Osteoblast (primary cell): ENCODE measurements around the gene RAET1L. TPM values are rescaled to one million over a fixed set of nuclear protein-coding genes. Genes with fewer than 3 reads are reported as not detected.
"Not testable (repeated sequence)": the region's sequence is repeated elsewhere in the genome, so short reads cannot be mapped to it uniquely, and the experiment has no call there.

Experiments
- DNase-seq: peaks from one replicate; pipeline ENCODE4 v3.0.0; 2011; ENCODE audit warnings: low spot score, mixed read lengths; ENCODE audit not compliant: insufficient read length; ENCODE audit errors: missing footprints
- H2AFZ ChIP-seq: 2 replicates; pipeline ENCODE4 v1.6.0; 2011; ENCODE audit warnings: mild to moderate bottlenecking, low read length
- H3K27ac ChIP-seq: 2 replicates; pipeline ENCODE4 v1.5.1; 2011; ENCODE audit warnings: mild to moderate bottlenecking, low read depth, low read length, moderate library complexity
- H3K27me3 ChIP-seq: 2 replicates; pipeline ENCODE4 v1.6.0; 2012; ENCODE audit warnings: mild to moderate bottlenecking, control low read depth, inconsistent platforms, low read length, moderate library complexity; ENCODE audit not compliant: insufficient read depth
- H3K36me3 ChIP-seq: 2 replicates; pipeline ENCODE4 v1.5.1; 2011; ENCODE audit warnings: mild to moderate bottlenecking, low read length, control low read depth, moderate library complexity; ENCODE audit not compliant: insufficient read depth
- H3K4me1 ChIP-seq: 2 replicates; pipeline ENCODE4 v1.5.1; 2011; ENCODE audit warnings: mild to moderate bottlenecking, low read length, control low read depth, moderate library complexity; ENCODE audit not compliant: insufficient read depth
- H3K4me2 ChIP-seq: 2 replicates; pipeline ENCODE4 v1.6.0; 2011; ENCODE audit warnings: mild to moderate bottlenecking, low read length; ENCODE audit not compliant: insufficient read depth
- H3K4me3 ChIP-seq: fragments of 200-600 bp; sonication (generic); 3 replicates; pipeline ENCODE4 v1.5.1; 2012; ENCODE audit warnings: mild to moderate bottlenecking, low read length, inconsistent platforms; ENCODE audit not compliant: insufficient read depth
- H3K79me2 ChIP-seq: 2 replicates; pipeline ENCODE4 v1.6.0; 2012; ENCODE audit warnings: mild to moderate bottlenecking, low read length, control low read depth, inconsistent platforms; ENCODE audit not compliant: insufficient read depth
- H3K9me3 ChIP-seq: 2 replicates; pipeline ENCODE4 v1.5.1; 2011; ENCODE audit warnings: low read depth, low read length, control low read depth
- H4K20me1 ChIP-seq: 2 replicates; pipeline ENCODE4 v1.6.0; 2012; ENCODE audit warnings: mild to moderate bottlenecking, low read length, control low read depth; ENCODE audit not compliant: insufficient read depth
- total RNA-seq: library from RNA; depleted of rRNA; stranded (reverse); fragments of >200 nt; gene quantifications from 2 replicates; pipeline ENCODE4 v1.2.3, GENCODE V29; 2012
- TF ChIP-seq, protein P1 (sequence below): IDR thresholded peaks from 2 replicates; pipeline ENCODE4 v1.5.1; 2011; ENCODE audit warnings: mild to moderate bottlenecking, low read depth, low read length, moderate library complexity; ENCODE audit errors: extremely low read depth

Gene RAET1L
- total RNA-seq, 1 donor: not detected

DNA sequence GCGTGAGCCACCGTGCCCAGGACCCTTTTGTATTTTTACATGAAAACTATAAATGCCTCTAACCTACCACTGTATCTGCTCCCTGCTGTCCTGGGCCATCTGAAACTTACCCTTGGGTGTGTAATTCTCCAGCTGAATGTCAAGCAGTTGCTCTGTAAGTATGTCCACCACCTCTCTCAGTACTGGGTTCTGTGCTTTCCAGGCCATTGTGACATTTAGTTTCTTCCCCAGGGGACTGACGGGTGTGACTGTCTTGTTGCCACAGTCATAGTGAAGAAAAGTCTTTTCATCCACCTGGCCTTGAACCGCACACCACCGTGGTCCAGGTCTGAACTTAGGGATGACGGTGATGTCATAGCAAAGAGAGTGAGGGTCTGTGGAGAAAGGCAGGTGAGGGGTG is 3.5 kb downstream of the RAET1L start:
- H4K20me1 ChIP-seq, H3K4me3 ChIP-seq, H3K4me1 ChIP-seq, H3K36me3 ChIP-seq, H3K27ac ChIP-seq, H3K79me2 ChIP-seq, DNase-seq, H2AFZ ChIP-seq, H3K9me3 ChIP-seq, H3K4me2 ChIP-seq: not testable (repeated sequence)
- peaks cover 39% of the 10 kb centered on the region for H3K27me3 ChIP-seq

DNA sequence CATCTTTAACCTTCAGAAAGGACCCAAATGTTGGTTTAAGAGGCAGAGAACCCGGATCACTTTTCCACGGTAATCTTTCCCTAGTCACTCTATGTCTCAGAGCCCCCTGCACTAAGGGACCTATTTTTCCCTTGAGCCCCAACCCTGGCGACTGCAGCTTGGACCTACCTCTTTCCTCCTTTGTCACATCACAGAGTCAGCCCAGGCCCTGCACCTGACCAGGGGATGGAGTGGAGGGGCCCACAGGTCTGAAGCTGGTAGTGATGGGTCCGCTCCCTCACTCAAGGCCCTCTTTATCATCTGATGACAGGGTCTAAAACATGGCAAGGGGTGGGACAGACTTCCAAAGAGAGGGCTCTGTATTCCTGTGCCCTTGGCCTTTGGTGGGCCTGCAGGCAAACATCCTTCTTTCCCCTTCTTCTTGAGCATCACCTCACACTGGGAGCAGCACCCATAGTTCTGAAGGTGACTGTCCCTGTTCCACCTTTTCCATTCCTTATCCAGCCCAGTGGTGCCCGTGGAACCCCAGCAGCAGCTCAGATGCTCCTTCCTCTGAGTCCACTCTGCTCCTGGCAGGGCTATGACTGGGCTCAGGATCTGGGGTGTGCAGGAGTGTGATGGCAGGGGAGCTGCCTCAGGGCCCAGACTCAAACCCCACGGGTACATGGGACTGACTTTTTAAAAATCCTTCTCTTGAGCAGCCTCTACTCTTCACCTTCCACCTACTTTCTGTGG is 6.3 kb downstream of the RAET1L start:
- H3K9me3 ChIP-seq: no peaks in the 10 kb centered on the region
- no peaks in the 10 kb centered on the region for H3K4me1 ChIP-seq
- H3K4me2 ChIP-seq: no peak overlapping the region
- H2AFZ ChIP-seq: no peak overlapping the region
- no peak for DNase-seq
- H3K36me3 ChIP-seq: no peaks in the 10 kb centered on the region
- H3K79me2 ChIP-seq: no peaks in the 10 kb centered on the region
- TF ChIP-seq, protein P1, sequence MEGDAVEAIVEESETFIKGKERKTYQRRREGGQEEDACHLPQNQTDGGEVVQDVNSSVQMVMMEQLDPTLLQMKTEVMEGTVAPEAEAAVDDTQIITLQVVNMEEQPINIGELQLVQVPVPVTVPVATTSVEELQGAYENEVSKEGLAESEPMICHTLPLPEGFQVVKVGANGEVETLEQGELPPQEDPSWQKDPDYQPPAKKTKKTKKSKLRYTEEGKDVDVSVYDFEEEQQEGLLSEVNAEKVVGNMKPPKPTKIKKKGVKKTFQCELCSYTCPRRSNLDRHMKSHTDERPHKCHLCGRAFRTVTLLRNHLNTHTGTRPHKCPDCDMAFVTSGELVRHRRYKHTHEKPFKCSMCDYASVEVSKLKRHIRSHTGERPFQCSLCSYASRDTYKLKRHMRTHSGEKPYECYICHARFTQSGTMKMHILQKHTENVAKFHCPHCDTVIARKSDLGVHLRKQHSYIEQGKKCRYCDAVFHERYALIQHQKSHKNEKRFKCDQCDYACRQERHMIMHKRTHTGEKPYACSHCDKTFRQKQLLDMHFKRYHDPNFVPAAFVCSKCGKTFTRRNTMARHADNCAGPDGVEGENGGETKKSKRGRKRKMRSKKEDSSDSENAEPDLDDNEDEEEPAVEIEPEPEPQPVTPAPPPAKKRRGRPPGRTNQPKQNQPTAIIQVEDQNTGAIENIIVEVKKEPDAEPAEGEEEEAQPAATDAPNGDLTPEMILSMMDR: no peak
- no peaks in the 10 kb centered on the region for H4K20me1 ChIP-seq
- no peak overlapping the region for H3K27ac ChIP-seq
- H3K27me3 ChIP-seq: peaks cover 40% of the 10 kb centered on the region
- H3K4me3 ChIP-seq: no peak overlapping the region

DNA sequence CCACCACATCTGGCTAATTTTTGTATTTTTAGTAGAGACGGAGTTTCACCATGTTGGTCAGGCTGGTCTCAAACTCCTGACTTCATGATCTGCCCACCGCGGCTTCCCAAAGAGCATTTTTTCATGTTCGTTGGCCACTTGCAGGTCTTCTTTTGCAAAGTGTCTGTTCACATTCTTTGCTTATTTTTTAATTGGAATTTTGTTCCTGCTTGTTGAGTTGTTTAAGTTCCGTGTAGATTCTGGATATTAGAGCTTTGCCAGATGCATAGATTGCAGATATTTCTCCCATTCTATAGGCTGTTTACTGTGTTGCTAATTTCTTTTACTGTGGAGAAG is 8.2 kb downstream of the RAET1L start:
- not testable (repeated sequence) for H2AFZ ChIP-seq, H3K27ac ChIP-seq, H3K79me2 ChIP-seq, H3K4me1 ChIP-seq, H3K4me2 ChIP-seq, DNase-seq, H4K20me1 ChIP-seq, H3K9me3 ChIP-seq, H3K36me3 ChIP-seq, H3K4me3 ChIP-seq
- peaks cover 56% of the 10 kb centered on the region for H3K27me3 ChIP-seq
- TF ChIP-seq, protein P1: peak; percentile 31

DNA sequence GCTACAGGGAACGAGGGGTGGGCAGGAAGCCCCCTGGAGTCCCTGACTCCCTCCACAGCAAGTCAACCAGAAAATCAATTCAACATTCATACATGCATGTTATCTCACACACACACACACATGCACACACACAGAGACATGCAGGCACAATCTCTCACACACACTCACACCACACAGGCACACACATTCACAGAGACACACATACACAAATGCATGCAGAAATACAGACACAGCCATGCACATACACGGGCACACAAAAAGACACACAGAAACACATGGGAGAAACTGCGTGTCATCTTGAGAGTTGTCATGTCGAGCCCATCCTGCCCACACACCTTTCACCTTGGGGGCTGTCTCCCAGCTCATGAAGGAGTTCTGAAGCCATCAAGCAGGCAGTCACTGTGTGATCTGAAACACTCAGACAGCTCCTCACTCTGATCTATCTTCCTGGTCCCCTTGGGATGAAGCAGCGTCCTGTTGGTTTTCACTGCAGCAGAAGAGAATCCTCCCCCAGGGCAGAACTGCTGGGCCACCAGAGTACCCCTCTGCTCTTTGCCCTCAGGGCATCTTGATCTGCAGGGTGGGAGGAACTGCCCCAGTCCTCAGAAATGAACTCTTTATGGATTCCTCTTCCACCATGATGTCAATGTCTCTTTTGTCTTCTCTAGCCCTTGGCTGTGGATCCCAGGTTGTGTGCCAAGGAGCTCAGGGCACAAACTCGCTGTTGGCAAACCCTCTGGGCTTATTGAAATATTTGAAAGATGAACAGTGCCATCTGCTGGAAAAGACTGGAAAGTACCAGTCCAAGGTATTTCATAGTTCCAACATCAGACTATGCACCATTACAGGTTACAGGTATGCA is 8.8 kb downstream of the RAET1L start:
- Histone ChIP-seq H3K36me3 (no peaks in the 10 kb centered on the region), H3K4me2 (no peak overlapping the region), H3K79me2 (no peaks in the 10 kb centered on the region), H3K4me3 (no peak overlapping the region), H3K9me3 (no peaks in the 10 kb centered on the region), H3K27me3 (peaks cover 62% of the 10 kb centered on the region), H2AFZ (no peak overlapping the region), H3K4me1 (no peaks in the 10 kb centered on the region), H3K27ac (no peak overlapping the region), H4K20me1 (no peaks in the 10 kb centered on the region)
- DNase-seq: peak; percentile 89
- TF ChIP-seq, protein P1: peak; percentile 58

DNA sequence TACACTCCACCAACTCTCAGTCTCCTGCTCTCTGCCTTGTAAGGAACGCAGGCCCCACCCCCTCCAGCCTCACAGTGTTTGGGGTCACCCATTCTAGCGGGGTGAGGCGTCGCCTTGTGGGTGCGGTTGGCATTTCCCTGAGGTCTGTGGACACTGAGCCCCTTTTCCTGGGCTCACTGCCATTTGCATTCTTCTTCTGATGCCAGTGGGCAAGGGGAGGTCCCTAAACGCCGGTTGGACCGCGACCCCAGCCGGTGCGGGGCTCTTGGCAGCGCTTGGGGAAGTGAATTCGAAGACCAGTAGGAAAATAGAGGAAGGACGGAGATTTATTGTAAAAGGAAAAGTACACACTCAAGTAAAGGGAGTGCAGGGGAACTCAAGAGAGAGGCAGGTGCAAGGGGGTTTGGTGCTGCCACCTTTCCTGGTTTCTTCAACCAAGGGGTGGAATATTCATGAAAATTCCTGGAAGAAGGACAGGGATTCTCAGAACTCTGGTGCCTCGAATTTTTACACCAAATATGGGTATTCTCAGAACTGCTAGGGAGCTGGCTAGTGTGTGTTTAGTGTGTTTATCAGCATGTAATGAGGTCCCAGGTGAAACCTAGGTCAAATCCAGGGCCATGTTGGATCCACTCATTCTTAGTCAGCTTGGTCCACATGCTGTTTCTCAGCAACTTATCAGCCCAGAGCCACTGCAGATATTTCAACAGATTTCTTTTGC is 9.9 kb downstream of the RAET1L start:
- H3K36me3 ChIP-seq, H3K27ac ChIP-seq, H2AFZ ChIP-seq, H3K79me2 ChIP-seq, DNase-seq, H3K9me3 ChIP-seq, H4K20me1 ChIP-seq, H3K4me3 ChIP-seq, H3K4me1 ChIP-seq: not testable (repeated sequence)
- peak overlapping the region; percentile 33 for H3K4me2 ChIP-seq
- H3K27me3 ChIP-seq: peaks cover 69% of the 10 kb centered on the region

DNA sequence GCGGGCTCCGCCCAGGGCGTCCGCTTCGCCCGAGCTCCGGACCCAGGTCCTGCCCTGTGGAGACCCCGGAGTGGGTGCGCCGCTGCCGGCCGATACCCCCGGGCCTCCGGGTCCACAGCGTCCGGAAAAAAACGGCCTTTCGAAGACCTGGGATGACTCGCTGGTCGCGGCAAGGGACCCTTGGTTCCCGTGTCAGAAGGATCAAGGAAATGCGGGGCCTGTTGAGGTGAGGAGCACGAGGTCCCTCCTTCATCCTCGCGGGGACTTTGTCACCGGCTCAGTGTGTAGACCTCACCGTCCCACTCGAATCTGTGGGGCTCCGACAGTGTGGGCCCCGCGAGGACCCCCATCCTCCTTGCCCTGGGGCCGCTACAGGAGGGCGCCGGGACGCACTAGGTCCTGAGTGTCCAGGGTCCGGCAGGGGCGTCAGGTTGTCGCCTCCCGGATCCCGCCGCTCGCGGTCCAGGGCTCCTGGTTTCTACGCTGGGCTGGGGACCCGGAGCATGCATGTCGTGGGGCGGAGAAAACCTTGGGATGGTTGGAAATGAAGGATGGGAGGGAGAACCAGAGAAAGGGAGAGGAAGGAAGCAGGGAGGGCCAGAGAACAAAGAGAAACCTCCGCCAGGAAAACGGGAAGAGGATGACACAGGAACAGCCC is 10.6 kb downstream of the RAET1L start:
- DNase-seq, H3K36me3 ChIP-seq, H3K79me2 ChIP-seq, H2AFZ ChIP-seq, H3K4me1 ChIP-seq, H4K20me1 ChIP-seq, H3K4me3 ChIP-seq, H3K9me3 ChIP-seq, H3K27ac ChIP-seq: not testable (repeated sequence)
- H3K27me3 ChIP-seq: peaks cover 74% of the 10 kb centered on the region
- peak overlapping the region; percentile 33 for H3K4me2 ChIP-seq
